Keratinocyte (primary cell): Measurements from ENCODE around the gene EPHB3. TPM values are rescaled to one million over a fixed set of nuclear protein-coding genes. Genes with fewer than 3 reads are reported as not detected.
A peak's percentile ranks its signal among the peaks of the same experiment; 100 is the strongest.

Experiments used
- DNase-seq: peaks from one replicate; pipeline ENCODE4 v3.0.0-alpha.2; 2011; ENCODE audit warnings: low read depth, missing footprints, low spot score
- FAIRE-seq: peaks from 2 replicates; lab custom pipeline; 2011; peaks lifted over from hg19 to GRCh38; lab: Jason Lieb, UNC
- H2AFZ ChIP-seq: 2 replicates; pipeline ENCODE4 v1.6.0; 2012; ENCODE audit warnings: low read length, control low read depth, inconsistent platforms; ENCODE audit not compliant: control insufficient read depth
- H3K27ac ChIP-seq: 2 replicates; pipeline ENCODE4 v1.5.1; 2011; ENCODE audit warnings: low read length; ENCODE audit not compliant: control insufficient read depth, insufficient read depth
- H3K27me3 ChIP-seq: 3 replicates; pipeline ENCODE4 v1.6.0; 2011; ENCODE audit warnings: low read length; ENCODE audit not compliant: control insufficient read depth, insufficient read depth; ENCODE audit errors: extremely low read depth
- H3K36me3 ChIP-seq, 2 experiments: 2 replicates in 1 of 2; 3 replicates in 1 of 2; pipeline ENCODE4 v1.5.1; 2011; ENCODE audit warnings: low read length in 2 of 2, mild to moderate bottlenecking in 1 of 2; ENCODE audit not compliant: control insufficient read depth in 2 of 2, insufficient read depth in 2 of 2; ENCODE audit errors: extremely low read depth in 1 of 2
- H3K4me1 ChIP-seq: 3 replicates; pipeline ENCODE4 v1.5.1; 2011; ENCODE audit warnings: low read length; ENCODE audit not compliant: control insufficient read depth, insufficient read depth; ENCODE audit errors: extremely low read depth
- H3K4me2 ChIP-seq: 3 replicates; pipeline ENCODE4 v1.6.0; 2011; ENCODE audit warnings: low read depth, low read length; ENCODE audit not compliant: control insufficient read depth, insufficient read depth; ENCODE audit errors: extremely low read depth
- H3K4me3 ChIP-seq, 3 experiments: fragments of 200-600 bp in 1 of 3; sonication (generic) in 1 of 3; 2 replicates in 2 of 3; 3 replicates in 1 of 3; pipeline ENCODE4 v1.5.1; 2011 to 2016; ENCODE audit warnings: low read length in 3 of 3, mild to moderate bottlenecking in 3 of 3, control low read depth in 2 of 3, inconsistent platforms in 1 of 3, low read depth in 1 of 3, mixed read lengths in 1 of 3, mixed run types in 1 of 3, moderate library complexity in 1 of 3; ENCODE audit not compliant: control insufficient read depth in 2 of 3, insufficient read depth in 2 of 3; ENCODE audit errors: extremely low read depth in 1 of 3
- H3K79me2 ChIP-seq: 2 replicates; pipeline ENCODE4 v1.6.0; 2012; ENCODE audit warnings: low read length; ENCODE audit not compliant: control insufficient read depth, insufficient read depth
- H3K9ac ChIP-seq: 3 replicates; pipeline ENCODE4 v1.6.0; 2011; ENCODE audit warnings: low read length; ENCODE audit not compliant: control insufficient read depth, insufficient read depth; ENCODE audit errors: extremely low read depth
- H3K9me1 ChIP-seq: 3 replicates; pipeline ENCODE4 v1.6.0; 2011; ENCODE audit warnings: low read length; ENCODE audit not compliant: control insufficient read depth, insufficient read depth; ENCODE audit errors: extremely low read depth
- H3K9me3 ChIP-seq: 2 replicates; pipeline ENCODE4 v1.5.1; 2012; ENCODE audit warnings: low read depth, low read length; ENCODE audit not compliant: control insufficient read depth
- H4K20me1 ChIP-seq: 3 replicates; pipeline ENCODE4 v1.6.0; 2011; ENCODE audit warnings: low read length; ENCODE audit not compliant: control insufficient read depth, insufficient read depth; ENCODE audit errors: extremely low read depth
- CTCF ChIP-seq, 3 experiments: IDR thresholded peaks in 1 of 3; conservative IDR thresholded peaks in 1 of 3; optimal IDR thresholded peaks in 1 of 3; 2 replicates in 2 of 3; 3 replicates in 1 of 3; pipeline versions ENCODE3 to v1.5.1; 2011; ENCODE audit warnings: low read length in 3 of 3, mild to moderate bottlenecking in 3 of 3, moderate library complexity in 2 of 3, control low read depth in 1 of 3, inconsistent platforms in 1 of 3; ENCODE audit not compliant: insufficient read depth in 2 of 3; ENCODE audit errors: extremely low read depth in 1 of 3
- EZH2 ChIP-seq: IDR thresholded peaks from one replicate; pipeline ENCODE4 v1.6.1; 2012; ENCODE audit warnings: inconsistent platforms, mild to moderate bottlenecking, low read length, moderate library complexity
- dilution Hi-C: fragments of 300-500 bp; cut with MboI; formaldehyde crosslinking; loops from one replicate; pipeline ENCODE4 v1.7.0; 2020; ENCODE audit warnings: low sequenced_read_pairs; ENCODE audit not compliant: extremely low pct_ligation_motif_present
- polyA plus RNA-seq, 5 experiments: library from polyadenylated mRNA; depleted of rRNA in 3 of 5; stranded (reverse) in 3 of 5; stranded (forward) in 1 of 5; unstranded in 1 of 5; fragments of >200 nt; gene quantifications; 1 replicate in 1 of 5; 2 replicates in 3 of 5; 3 replicates in 1 of 5; pipeline versions ENCODE4 v1.2.1 to v1.2.3, GENCODE V29; 2011 to 2012; ENCODE audit warnings: missing spikeins in 2 of 5, low read depth in 1 of 5, low replicate concordance in 1 of 5

EPHB3 gene
- polyA plus RNA-seq, 1 donor (not counting 4 experiments of a cell fraction or from before 2014, with no cell fraction given): 2.2 TPM

DNA sequence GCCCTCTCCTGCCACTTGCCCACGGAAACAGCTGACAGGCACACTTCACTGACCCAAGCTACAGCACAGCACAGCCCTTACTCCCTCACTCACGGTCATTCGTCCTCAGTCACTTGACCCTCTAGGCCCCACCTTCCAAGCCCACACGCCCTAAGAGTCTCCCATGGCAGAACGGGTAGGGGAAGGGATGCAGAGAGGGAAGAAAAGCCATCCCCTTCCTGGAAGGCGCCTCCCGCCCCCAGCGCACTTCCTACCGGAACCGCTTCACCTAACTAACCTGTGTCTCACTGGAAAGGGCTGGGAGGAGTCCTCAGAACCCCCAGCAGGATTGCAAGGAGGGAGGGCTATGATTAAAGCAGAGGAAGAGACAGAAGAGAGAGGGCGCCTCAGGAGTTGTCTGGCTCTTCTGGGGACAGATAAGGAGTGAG is 22.9 kb downstream of the EPHB3 start:
- Histone ChIP-seq H3K4me3 (peak overlapping the region in 1 of 3 experiments; percentile 48), H2AFZ (peak overlapping the region; percentile 71), H3K9ac (peak overlapping the region; percentile 54), H3K9me3 (no peaks in the 10 kb centered on the region), H3K4me1 (peaks cover 26% of the 10 kb centered on the region), H3K27ac (no peak overlapping the region), H3K79me2 (no peaks in the 10 kb centered on the region), H3K4me2 (peak overlapping the region; percentile 77), H3K36me3 (peaks cover 4 to 15% of the 10 kb centered on the region in 2 experiments), H3K9me1 (no peaks in the 10 kb centered on the region), H3K27me3 (no peaks in the 10 kb centered on the region), H4K20me1 (no peaks in the 10 kb centered on the region)
- TF ChIP-seq CTCF (optimal IDR thresholded peaks at IDR 0.05 in 1 of 3, IDR thresholded peaks at IDR 0.05 in 1 of 3, conservative IDR thresholded peaks at IDR 0.05 in 1 of 3; ENCODE audit: extremely low read depth in 1 of 3, insufficient read depth in 2 of 3, low read length in 3 of 3): peak in 1 of 3 experiments; percentile 11
- TF ChIP-seq EZH2: no peak
- FAIRE-seq (peak; percentile 87), DNase-seq (no peak)
- dilution Hi-C loops: no loop called here

DNA sequence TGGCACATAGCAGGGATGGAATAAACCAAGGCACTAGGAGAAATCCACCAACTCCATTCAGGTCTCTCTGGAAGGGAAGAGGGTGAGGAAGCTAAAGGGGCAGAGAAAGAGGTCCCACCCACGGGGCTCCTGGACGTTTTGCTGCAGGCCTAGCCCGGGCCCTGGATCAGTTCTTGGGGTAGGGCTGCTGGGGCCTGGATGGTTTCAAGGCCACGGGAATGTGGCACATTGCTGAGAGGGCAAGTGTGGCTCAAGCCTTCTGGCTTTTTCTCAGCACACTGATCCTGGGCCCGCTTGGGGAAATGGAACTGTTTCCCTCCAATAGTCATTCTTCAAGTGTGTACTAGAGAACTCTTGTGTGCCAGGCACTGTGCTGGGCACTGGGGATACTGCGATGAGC is 24.0 kb downstream of the EPHB3 start:
- dilution Hi-C loops: no loop called here

More for the DNA sequence above, 24.0 kb downstream of the EPHB3 start:
- Histone ChIP-seq H3K9ac (no peak overlapping the region), H3K79me2 (no peaks in the 10 kb centered on the region), H3K27ac (no peak overlapping the region), H3K4me3 (no peak overlapping the region), H3K9me1 (no peaks in the 10 kb centered on the region), H3K4me1 (peaks cover 26% of the 10 kb centered on the region), H3K4me2 (no peak overlapping the region), H3K27me3 (no peaks in the 10 kb centered on the region), H3K9me3 (no peaks in the 10 kb centered on the region), H2AFZ (no peak overlapping the region), H4K20me1 (no peaks in the 10 kb centered on the region), H3K36me3 (peaks cover 4 to 9% of the 10 kb centered on the region in 2 experiments)
- DNase-seq (no peak), FAIRE-seq (no peak)
- TF ChIP-seq EZH2 (no peak), CTCF (optimal IDR thresholded peaks at IDR 0.05 in 1 of 3, IDR thresholded peaks at IDR 0.05 in 1 of 3, conservative IDR thresholded peaks at IDR 0.05 in 1 of 3; ENCODE audit: extremely low read depth in 1 of 3, insufficient read depth in 2 of 3, low read length in 3 of 3) (no peak)
